Measurements from ENCODE around the gene APH1A. TPM values are rescaled to one million over a fixed set of nuclear protein-coding genes. Genes with fewer than 3 reads are reported as not detected.

Gene APH1A
- total RNA-seq, 1 experiment from 2014 or later, result 115 TPM

- peak within 1 kb of the TSS; percentile 99 for H3T11ph ChIP-seq (ENCODE audit: low read length)
- peak within 1 kb of the TSS; percentile 86 for H2BK120ac ChIP-seq (ENCODE audit: low read depth, low read length, poor library complexity, severe bottlenecking)
- peaks cover 5% of the 10 kb centered on the region for H3K79me1 ChIP-seq (ENCODE audit: insufficient read depth, low read depth, low read length, poor library complexity, severe bottlenecking)
- peaks cover 20 to 22% of the 10 kb centered on the region in 2 experiments for H3K4me1 Mint-ChIP-seq
- H3K9me3 Mint-ChIP-seq, result no peaks in the 10 kb centered on the region
- no peak within 1 kb of the TSS; the same call in 1 of the 2 replicates for H3K4ac ChIP-seq (ENCODE audit: low read depth, low read length)
- H2BK20ac ChIP-seq (ENCODE audit: low read depth, low read length, poor library complexity, severe bottlenecking), result no peak within 1 kb of the TSS
- peak within 1 kb of the TSS; percentile 90 for H3K9ac ChIP-seq (ENCODE audit: extremely low read depth, insufficient read length, low read length)
- no peak within 1 kb of the TSS for H4K91ac ChIP-seq (ENCODE audit: insufficient read length, low read depth, low read length)
- H3K18ac ChIP-seq (ENCODE audit: insufficient read length, low read depth, low read length), result peak within 1 kb of the TSS; percentile 99
- H3K27ac Mint-ChIP-seq, result peak within 1 kb of the TSS; percentile 95 to 99 (median 97)
- peak within 1 kb of the TSS; percentile 39 for H4K5ac ChIP-seq (ENCODE audit: insufficient read length, low read depth, low read length)
- TF ChIP-seq, protein P1, sequence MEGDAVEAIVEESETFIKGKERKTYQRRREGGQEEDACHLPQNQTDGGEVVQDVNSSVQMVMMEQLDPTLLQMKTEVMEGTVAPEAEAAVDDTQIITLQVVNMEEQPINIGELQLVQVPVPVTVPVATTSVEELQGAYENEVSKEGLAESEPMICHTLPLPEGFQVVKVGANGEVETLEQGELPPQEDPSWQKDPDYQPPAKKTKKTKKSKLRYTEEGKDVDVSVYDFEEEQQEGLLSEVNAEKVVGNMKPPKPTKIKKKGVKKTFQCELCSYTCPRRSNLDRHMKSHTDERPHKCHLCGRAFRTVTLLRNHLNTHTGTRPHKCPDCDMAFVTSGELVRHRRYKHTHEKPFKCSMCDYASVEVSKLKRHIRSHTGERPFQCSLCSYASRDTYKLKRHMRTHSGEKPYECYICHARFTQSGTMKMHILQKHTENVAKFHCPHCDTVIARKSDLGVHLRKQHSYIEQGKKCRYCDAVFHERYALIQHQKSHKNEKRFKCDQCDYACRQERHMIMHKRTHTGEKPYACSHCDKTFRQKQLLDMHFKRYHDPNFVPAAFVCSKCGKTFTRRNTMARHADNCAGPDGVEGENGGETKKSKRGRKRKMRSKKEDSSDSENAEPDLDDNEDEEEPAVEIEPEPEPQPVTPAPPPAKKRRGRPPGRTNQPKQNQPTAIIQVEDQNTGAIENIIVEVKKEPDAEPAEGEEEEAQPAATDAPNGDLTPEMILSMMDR (conservative IDR thresholded peaks at IDR 0.05), result no peak
- H3K79me2 ChIP-seq (ENCODE audit: insufficient read depth, low read length), result peaks cover 5% of the 10 kb centered on the region; the same call in 1 of the 2 replicates
- no peak within 1 kb of the TSS for H2AK5ac ChIP-seq (ENCODE audit: insufficient read length, low read length)
- H3K27me3 ChIP-seq (ENCODE audit: insufficient read depth, low read length), result no peaks in the 10 kb centered on the region
- H3K36me3 Mint-ChIP-seq (ENCODE audit: insufficient read depth in 1 of 3, low read depth in 3 of 3), result peaks cover 28 to 44% (median 40%) of the 10 kb centered on the region in 3 experiments
- peak within 1 kb of the TSS; percentile 41 for H3K56ac ChIP-seq (ENCODE audit: insufficient read length, low read depth, low read length)
- no peaks in the 10 kb centered on the region for H3K4me1 ChIP-seq (ENCODE audit: insufficient read depth, low read length)
- peak within 1 kb of the TSS; percentile 42 for H2BK5ac ChIP-seq (ENCODE audit: insufficient read length, low read length)
- H4K8ac ChIP-seq (replicated peaks; ENCODE audit: insufficient read length, low read depth, low read length), result peak within 1 kb of the TSS; percentile 43
- WGBS (ENCODE audit: extremely low coverage, insufficient read length, low lambda C conversion rate), result no CpG with 5 or more reads among the region's 43 CpGs
- no peak within 1 kb of the TSS for H2BK15ac ChIP-seq (ENCODE audit: low read depth, low read length)
- peaks cover under 1% of the 10 kb centered on the region for H4K20me1 ChIP-seq (ENCODE audit: control insufficient read depth, insufficient read depth, insufficient read length)
- H3K9me3 ChIP-seq (ENCODE audit: control insufficient read depth, low read depth, low read length), result no peaks in the 10 kb centered on the region
- H3K4me3 Mint-ChIP-seq, result peak within 1 kb of the TSS; percentile 93 to 97
- peak within 1 kb of the TSS; percentile 2 for H3K23ac ChIP-seq (ENCODE audit: insufficient read length, low read depth, low read length)
- H3K23me2 ChIP-seq (ENCODE audit: insufficient read length, low read depth, low read length, poor library complexity, severe bottlenecking), result peaks cover 9% of the 10 kb centered on the region
- no peak within 1 kb of the TSS for H2AFZ ChIP-seq (ENCODE audit: low read length)
- peak within 1 kb of the TSS; percentile 82 for H3K27ac ChIP-seq (ENCODE audit: insufficient read length, low read depth, low read length)
- H2BK12ac ChIP-seq (ENCODE audit: insufficient read length, low read depth, low read length), result peak within 1 kb of the TSS; percentile 91
- H3K4me2 ChIP-seq (ENCODE audit: insufficient read depth, insufficient read length, low read length), result peak within 1 kb of the TSS; percentile 99
- H3K27me3 Mint-ChIP-seq (ENCODE audit: low read depth), result no peaks in the 10 kb centered on the region
- DNase-seq, result peak; percentile 95
- peak within 1 kb of the TSS; percentile 95 for H3K14ac ChIP-seq (ENCODE audit: insufficient read depth, low read length)
Observed at GRCh38 chr1:150293433-150294253, 24.8 kb upstream of the APH1A start, which contains the start of gene MRPS21. MRPS21 (plus strand) TSS chr1:150293861; CDS start chr1:150294367, 506 bp downstream.

All from H9 (cell line).